Measurements from ENCODE around the gene CCDC187. TPM values are rescaled to one million over a fixed set of nuclear protein-coding genes. Genes with fewer than 3 reads are reported as not detected.

CCDC187 gene
- total and polyA plus RNA-seq, 2 of the 8 experiments (the other 6 are each of a cell fraction or from before 2014, with no cell fraction given): 0.02 TPM; not detected in 1

DNA sequence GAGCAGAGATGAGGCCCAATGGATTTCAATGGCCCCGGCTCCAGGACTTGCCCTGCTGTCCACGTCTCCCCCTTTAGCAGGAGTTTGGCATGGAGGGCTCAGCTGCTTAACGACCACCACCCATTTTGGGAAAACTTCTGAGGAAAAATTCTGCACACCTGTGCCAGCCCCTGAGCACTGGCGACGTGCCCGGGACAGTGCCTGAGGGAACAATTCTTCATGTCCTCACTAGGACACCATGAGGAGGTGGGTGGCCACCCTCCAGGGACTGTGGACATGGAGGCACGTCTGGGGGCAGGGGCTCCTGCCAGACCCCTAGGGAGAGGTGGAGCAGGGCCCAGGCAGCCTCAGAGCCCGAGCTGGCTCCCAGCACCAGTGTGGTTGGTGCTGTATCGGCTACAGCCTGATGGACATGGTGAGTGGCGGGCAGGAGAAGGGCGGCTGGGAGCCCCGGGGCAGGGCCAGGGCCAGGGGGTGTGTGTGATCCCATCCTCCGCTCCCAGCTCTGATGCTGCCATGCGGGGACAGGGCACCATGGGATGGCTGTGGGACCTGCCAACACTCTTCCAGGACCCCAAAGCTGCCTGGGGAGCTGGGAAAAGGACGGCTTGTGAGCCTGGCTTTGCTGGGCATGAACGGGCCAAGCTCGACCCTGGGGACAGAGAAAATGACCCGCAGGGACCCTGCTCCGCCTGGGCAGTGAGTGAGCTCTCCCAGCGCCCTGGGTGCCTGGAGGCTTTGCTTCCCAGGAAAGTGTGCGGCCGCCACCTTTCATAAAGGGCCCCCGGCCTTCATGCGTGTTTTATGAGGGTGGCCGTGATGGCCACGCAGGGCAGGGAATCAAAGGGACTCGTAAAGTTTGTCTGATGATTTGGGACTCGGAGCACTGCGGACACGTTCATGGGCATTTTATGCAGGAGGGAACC is 54.7 kb downstream of the CCDC187 start:
- POLR2A ChIA-PET (ENCODE audit: partially characterized antibody): interaction anchor here (2.2 kb wide), 1 partner anchor 18 kb away, joined by 6 read pairs; no protein-coding TSS in a partner anchor
- no peak overlapping the region for H2BK120ac ChIP-seq (replicated peaks; ENCODE audit: low read depth, low read length)
- CTCF ChIA-PET (ENCODE audit: partially characterized antibody): interaction anchor here (1.2 to 2.3 kb wide), 3 partner anchors 12 to 24 kb away, joined by 3 to 8 read pairs (median 3); no protein-coding TSS in a partner anchor

More for the DNA sequence above, 54.7 kb downstream of the CCDC187 start:
- FAIRE-seq (no peak), DNase-seq (ENCODE audit: low read depth in 1 of 2, low spot score in 2 of 2) (no peak)
- no peaks in the 10 kb centered on the region for H3K79me1 ChIP-seq (ENCODE audit: low read depth, low read length)
- H2BK15ac ChIP-seq (ENCODE audit: low read length): no peak overlapping the region
- no peak overlapping the region for H3K14ac ChIP-seq (ENCODE audit: insufficient read length)
- no peak overlapping the region for H2AFZ ChIP-seq (ENCODE audit: low read length)
- H3K9me3 ChIP-seq (ENCODE audit: insufficient read depth in 2 of 2, low read depth in 1 of 2, low read length in 1 of 2): no peaks in the 10 kb centered on the region
- H3K79me2 ChIP-seq (ENCODE audit: control insufficient read depth in 1 of 2, insufficient read depth in 2 of 2, low read length in 2 of 2): peaks cover 0 to 9% of the 10 kb centered on the region in 2 experiments; a peak in 2 of 4 replicates
- no peak overlapping the region for H3K18ac ChIP-seq (ENCODE audit: extremely low read depth, low read length)
- H4K20me1 ChIP-seq (replicated peaks in 1 of 2; ENCODE audit: control insufficient read depth in 1 of 2, insufficient read depth in 2 of 2, low read length in 2 of 2): peaks cover 0 to 6% of the 10 kb centered on the region in 2 experiments
- no peak overlapping the region for H4K5ac ChIP-seq (ENCODE audit: insufficient read length, low read depth, low read length)
- H3K56ac ChIP-seq (replicated peaks; ENCODE audit: insufficient read length, low read depth, low read length): no peak overlapping the region
- H3K4me3 ChIP-seq (ENCODE audit: extremely low read depth in 1 of 4, insufficient read depth in 2 of 4, low read depth in 3 of 4, low read length in 4 of 4): no peak overlapping the region
- H3K23me2 ChIP-seq (ENCODE audit: low read depth, low read length): no peaks in the 10 kb centered on the region; the same call in 1 of the 2 replicates
- H2BK12ac ChIP-seq (ENCODE audit: low read depth, low read length): no peak overlapping the region
- no peak overlapping the region for H2BK20ac ChIP-seq (ENCODE audit: low read length)
- peak overlapping the region; percentile 12; the same call in 1 of the 2 replicates for H2BK5ac ChIP-seq (ENCODE audit: low read depth, low read length)
- H3K4me2 ChIP-seq (ENCODE audit: insufficient read depth in 1 of 2, low read depth in 2 of 2, low read length in 2 of 2): no peak overlapping the region
- 90% methylated on average over 29 of the region's 30 CpGs; no CpG with 5 or more reads in 1 of the 2 experiments for WGBS, 2 experiments (ENCODE audit: extremely low coverage in 1 of 2, insufficient coverage in 1 of 2, insufficient read length in 1 of 2, insufficient replicate concordance in 2 of 2, low coverage in 1 of 2, low lambda C conversion rate in 2 of 2, missing lambda C conversion rate in 1 of 2)
- TF ChIP-seq FOSL1 (IDR thresholded peaks at IDR 0.05; ENCODE audit: insufficient read depth, low read depth, low read length) (no peak), SIRT6 (IDR thresholded peaks at IDR 0.05; ENCODE audit: low read length) (no peak), POLR2AphosphoS5 (IDR thresholded peaks at IDR 0.05; ENCODE audit: low read depth, low read length) (no peak)
- TF ChIP-seq, protein P1, sequence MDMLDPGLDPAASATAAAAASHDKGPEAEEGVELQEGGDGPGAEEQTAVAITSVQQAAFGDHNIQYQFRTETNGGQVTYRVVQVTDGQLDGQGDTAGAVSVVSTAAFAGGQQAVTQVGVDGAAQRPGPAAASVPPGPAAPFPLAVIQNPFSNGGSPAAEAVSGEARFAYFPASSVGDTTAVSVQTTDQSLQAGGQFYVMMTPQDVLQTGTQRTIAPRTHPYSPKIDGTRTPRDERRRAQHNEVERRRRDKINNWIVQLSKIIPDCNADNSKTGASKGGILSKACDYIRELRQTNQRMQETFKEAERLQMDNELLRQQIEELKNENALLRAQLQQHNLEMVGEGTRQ (IDR thresholded peaks at IDR 0.05; ENCODE audit: low read length): no peak
- TF ChIP-seq, protein P2, sequence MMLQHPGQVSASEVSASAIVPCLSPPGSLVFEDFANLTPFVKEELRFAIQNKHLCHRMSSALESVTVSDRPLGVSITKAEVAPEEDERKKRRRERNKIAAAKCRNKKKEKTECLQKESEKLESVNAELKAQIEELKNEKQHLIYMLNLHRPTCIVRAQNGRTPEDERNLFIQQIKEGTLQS (IDR thresholded peaks at IDR 0.05; ENCODE audit: insufficient read depth, low read depth, low read length): no peak
- no peak overlapping the region for H3K27ac ChIP-seq (ENCODE audit: low read depth, low read length)
- H3K27me3 ChIP-seq (replicated peaks in 1 of 4; ENCODE audit: control insufficient read depth in 3 of 4, extremely low read depth in 1 of 4, insufficient read depth in 3 of 4, low read length in 3 of 4): peaks cover 0 to 7% (median 1%) of the 10 kb centered on the region in 4 experiments; a peak in 4 of 7 replicates
- no peak overlapping the region for H3K9ac ChIP-seq (replicated peaks in 1 of 4; ENCODE audit: extremely low read depth in 1 of 4, low read depth in 3 of 4, low read length in 3 of 4)
- no peak overlapping the region for H3K4ac ChIP-seq (replicated peaks; ENCODE audit: insufficient read length, low read depth, low read length)
- H4K8ac ChIP-seq (ENCODE audit: extremely low read depth, insufficient read depth, low read length): no peak overlapping the region
- peaks cover 3 to 13% (median 8%) of the 10 kb centered on the region in 4 experiments for H3K4me1 ChIP-seq (replicated peaks in 1 of 4; ENCODE audit: control insufficient read depth in 3 of 4, insufficient read depth in 4 of 4, low read length in 3 of 4)
- no peaks in the 10 kb centered on the region for H3K36me3 ChIP-seq (ENCODE audit: control insufficient read depth in 2 of 4, insufficient read depth in 4 of 4, low read length in 3 of 4)
- no peak overlapping the region for H4K91ac ChIP-seq (replicated peaks; ENCODE audit: insufficient read length, low read length)
- no peak overlapping the region for H3K23ac ChIP-seq (ENCODE audit: insufficient read length)
- no peak overlapping the region for H2AK5ac ChIP-seq (ENCODE audit: low read depth, low read length)
